RWPE2 (cell line): ENCODE results near the gene PCGF2.

ENCODE experiments used
- ATAC-seq: fragments of 200-7000 bp; cut with Tn5 transposase; 3 replicates; pipeline ENCODE4 v1.9.1; 2021; ENCODE audit warnings: low read depth
- DNase-seq: peaks from one replicate; pipeline ENCODE4 v3.0.0-alpha.2; 2020; ENCODE audit warnings: low spot score
- H3K27ac ChIP-seq: fragments of 450-650 bp; 2 replicates; pipeline ENCODE4 v1.5.1; 2017; ENCODE audit warnings: mild to moderate bottlenecking; ENCODE audit not compliant: poor library complexity, severe bottlenecking
- H3K27me3 ChIP-seq: fragments of 250-450 bp; sonication (Bioruptor Pico); 2 replicates; pipeline ENCODE4 v1.5.1; 2021; ENCODE audit warnings: mild to moderate bottlenecking, moderate library complexity; ENCODE audit not compliant: insufficient read depth, poor library complexity, severe bottlenecking
- H3K36me3 ChIP-seq: fragments of 250-450 bp; sonication (Bioruptor Pico); 2 replicates; pipeline ENCODE4 v1.5.1; 2020; ENCODE audit warnings: low read depth, mild to moderate bottlenecking, moderate library complexity
- H3K4me1 ChIP-seq: fragments of 250-450 bp; sonication (Bioruptor Pico); 2 replicates; pipeline ENCODE4 v1.5.1; 2021; ENCODE audit warnings: mild to moderate bottlenecking, moderate library complexity; ENCODE audit not compliant: insufficient read depth, poor library complexity, severe bottlenecking
- H3K4me3 ChIP-seq: fragments of 250-450 bp; sonication (Bioruptor Pico); 2 replicates; pipeline ENCODE4 v1.5.1; 2021; ENCODE audit warnings: mild to moderate bottlenecking, moderate library complexity; ENCODE audit not compliant: severe bottlenecking
- H3K9me3 ChIP-seq: fragments of 250-450 bp; sonication (Bioruptor Pico); 2 replicates; pipeline ENCODE4 v1.5.1; 2021; ENCODE audit warnings: mild to moderate bottlenecking, moderate library complexity; ENCODE audit not compliant: severe bottlenecking
- TF ChIP-seq, protein P1 (sequence below): fragments of 450-650 bp; IDR thresholded peaks from one replicate; pipeline ENCODE4 v1.5.1; 2017; ENCODE audit warnings: mild to moderate bottlenecking, moderate library complexity; ENCODE audit not compliant: poor library complexity, severe bottlenecking

The PCGF2 gene

DNA sequence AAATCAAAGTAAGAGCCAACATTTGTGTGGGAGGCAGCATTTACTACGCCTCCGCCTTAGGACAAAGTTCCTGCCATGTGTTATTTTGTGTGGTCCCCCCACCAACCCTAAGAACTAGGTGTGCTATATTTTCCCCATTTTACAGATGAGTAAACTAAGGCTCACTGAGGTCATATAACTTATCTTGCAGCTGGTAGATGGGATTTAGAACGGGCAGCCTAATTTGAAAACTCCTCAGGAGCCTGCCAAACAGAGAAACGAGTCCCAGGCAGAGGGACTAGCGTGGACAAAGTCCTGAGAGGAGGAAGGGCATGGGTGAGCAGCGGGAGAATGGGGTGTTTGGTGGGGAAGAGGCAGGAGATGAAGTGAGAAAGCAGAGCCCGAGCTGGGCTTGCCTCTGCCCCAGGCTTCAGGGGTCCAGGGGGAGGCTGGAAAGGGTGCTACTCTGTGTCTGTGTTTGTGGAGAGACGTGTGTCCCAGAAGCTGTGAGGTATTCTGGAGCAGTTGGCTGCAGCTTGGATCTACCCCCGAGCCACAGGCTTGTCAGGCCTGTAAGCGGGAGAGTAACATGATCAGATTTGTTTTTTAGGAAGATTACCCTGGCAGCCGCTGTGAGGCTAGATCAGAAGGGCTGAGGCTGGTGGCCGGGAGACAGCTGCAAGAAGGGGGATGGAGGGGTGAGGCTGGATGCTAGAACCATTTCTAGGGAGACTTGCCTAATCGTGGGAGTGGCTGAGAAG, 38.1 kb downstream of the PCGF2 start:
- Histone ChIP-seq H3K27me3 (no peaks in the 10 kb centered on the region), H3K36me3 (peaks cover 43% of the 10 kb centered on the region)

DNA sequence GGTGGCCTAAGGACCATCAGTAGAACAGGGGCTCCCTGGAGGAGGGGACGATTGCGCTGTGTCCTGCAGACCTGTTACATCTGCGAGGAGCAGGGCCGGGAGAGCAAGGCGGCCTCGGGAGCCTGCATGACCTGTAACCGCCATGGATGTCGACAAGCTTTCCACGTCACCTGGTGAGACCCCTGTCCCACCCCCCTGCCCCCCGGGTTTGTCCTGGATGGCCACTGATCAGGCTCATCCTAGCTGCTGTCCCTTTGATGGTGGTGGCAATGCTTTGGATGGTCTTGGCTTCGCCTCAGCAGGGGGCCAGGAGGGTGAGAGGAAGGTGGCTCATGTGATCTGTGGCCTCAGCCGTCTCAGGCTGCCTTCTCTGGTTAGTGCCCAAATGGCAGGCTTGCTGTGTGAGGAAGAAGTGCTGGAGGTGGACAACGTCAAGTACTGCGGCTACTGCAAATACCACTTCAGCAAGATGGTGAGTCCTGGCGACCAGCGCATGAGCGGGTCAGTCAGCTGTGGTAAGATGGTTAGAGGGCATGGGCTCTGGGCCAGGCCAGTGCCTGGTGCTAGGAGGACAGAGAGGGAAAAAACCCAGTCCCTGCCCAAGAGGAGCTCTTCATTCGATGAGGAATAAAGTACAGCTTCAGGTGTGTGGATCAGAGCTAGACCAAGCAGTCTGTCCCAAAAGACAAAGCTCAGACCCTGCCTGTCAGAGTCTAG, 38.9 kb downstream of the PCGF2 start:
- TF ChIP-seq, protein P1, sequence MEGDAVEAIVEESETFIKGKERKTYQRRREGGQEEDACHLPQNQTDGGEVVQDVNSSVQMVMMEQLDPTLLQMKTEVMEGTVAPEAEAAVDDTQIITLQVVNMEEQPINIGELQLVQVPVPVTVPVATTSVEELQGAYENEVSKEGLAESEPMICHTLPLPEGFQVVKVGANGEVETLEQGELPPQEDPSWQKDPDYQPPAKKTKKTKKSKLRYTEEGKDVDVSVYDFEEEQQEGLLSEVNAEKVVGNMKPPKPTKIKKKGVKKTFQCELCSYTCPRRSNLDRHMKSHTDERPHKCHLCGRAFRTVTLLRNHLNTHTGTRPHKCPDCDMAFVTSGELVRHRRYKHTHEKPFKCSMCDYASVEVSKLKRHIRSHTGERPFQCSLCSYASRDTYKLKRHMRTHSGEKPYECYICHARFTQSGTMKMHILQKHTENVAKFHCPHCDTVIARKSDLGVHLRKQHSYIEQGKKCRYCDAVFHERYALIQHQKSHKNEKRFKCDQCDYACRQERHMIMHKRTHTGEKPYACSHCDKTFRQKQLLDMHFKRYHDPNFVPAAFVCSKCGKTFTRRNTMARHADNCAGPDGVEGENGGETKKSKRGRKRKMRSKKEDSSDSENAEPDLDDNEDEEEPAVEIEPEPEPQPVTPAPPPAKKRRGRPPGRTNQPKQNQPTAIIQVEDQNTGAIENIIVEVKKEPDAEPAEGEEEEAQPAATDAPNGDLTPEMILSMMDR: no peak
- H3K36me3 ChIP-seq: peaks cover 42% of the 10 kb centered on the region
- ATAC-seq: no peak

More for the DNA sequence above, 38.1 kb downstream of the PCGF2 start:
- no peaks in the 10 kb centered on the region for H3K4me1 ChIP-seq
- ATAC-seq (no peak), DNase-seq (no peak)
- H3K27ac ChIP-seq: no peak overlapping the region
- H3K9me3 ChIP-seq: no peaks in the 10 kb centered on the region
- no peak overlapping the region for H3K4me3 ChIP-seq
- TF ChIP-seq, protein P1: no peak

DNA sequence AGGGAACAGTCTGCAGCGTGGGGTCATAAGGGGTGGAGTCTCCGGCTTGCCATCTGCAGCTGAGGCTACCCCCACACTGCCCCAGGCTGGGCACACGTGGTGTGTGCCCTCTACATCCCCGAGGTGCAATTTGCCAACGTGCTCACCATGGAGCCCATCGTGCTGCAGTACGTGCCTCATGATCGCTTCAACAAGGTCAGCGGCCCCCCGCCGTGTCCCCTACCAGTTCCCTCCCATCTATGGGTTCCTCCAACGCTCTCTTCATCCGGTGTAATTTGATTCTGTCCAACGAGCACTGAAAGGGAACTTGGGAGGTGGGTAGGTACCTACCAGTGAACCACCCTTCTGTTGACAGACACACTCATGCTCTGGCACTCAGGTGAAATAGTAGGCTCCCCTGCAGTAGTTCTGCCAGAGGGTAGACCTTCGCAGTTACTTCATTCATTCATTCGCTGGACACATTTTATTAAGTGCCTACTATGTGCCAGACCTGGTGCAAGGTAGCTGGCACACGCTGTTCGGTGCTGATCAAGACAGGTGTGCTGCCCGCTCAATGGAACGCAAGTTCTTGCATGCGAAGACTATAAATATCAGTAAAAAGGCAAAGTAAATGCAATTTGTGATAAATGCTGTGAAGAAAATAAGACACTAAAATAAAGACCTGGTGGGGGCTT, 40.3 kb downstream of the PCGF2 start:
- no peaks in the 10 kb centered on the region for H3K4me1 ChIP-seq
- ATAC-seq: no peak
- no peaks in the 10 kb centered on the region for H3K27me3 ChIP-seq
- no peak overlapping the region for H3K27ac ChIP-seq
- no peak for DNase-seq
- no peak overlapping the region for H3K4me3 ChIP-seq
- TF ChIP-seq, protein P1: no peak
- no peaks in the 10 kb centered on the region for H3K9me3 ChIP-seq
- H3K36me3 ChIP-seq: peaks cover 29% of the 10 kb centered on the region

More for the DNA sequence above, 38.9 kb downstream of the PCGF2 start:
- H3K4me1 ChIP-seq: no peaks in the 10 kb centered on the region
- no peaks in the 10 kb centered on the region for H3K27me3 ChIP-seq
- DNase-seq: no peak
- H3K27ac ChIP-seq: no peak overlapping the region
- no peak overlapping the region for H3K4me3 ChIP-seq
- H3K9me3 ChIP-seq: no peaks in the 10 kb centered on the region

DNA sequence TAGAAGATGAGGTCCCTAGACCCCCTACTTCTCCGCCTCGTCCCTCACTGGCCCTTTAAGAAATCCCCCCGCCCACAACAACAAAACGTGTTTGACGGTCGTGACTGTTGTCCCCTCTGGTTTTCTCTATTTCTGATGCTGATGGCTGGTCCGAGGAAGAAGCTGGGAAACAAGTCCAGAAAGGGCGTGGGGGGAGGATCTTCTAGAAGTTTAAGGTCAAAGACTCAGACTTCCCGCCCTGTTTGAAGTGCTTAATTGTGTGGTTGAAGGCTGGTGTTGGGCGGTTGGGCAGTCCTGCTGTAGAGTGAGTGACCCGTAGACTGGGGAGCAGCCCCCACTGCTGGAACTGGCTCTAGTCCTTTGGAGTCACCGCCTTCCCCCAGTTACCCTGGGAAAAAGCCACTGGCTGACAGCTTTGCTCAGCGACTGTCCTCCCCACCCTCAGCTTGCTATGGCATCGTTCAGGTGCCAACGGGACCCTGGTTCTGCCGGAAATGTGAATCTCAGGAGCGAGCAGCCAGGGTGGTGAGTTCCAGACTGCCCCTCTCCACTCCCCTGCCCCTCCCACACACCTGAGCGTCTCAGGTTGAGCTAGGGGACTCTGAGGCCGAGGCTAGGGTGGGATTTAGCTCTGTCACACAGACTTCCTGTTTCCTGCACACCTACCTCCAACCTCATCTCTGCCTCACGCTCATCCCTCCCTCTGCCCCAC, 41.5 kb downstream of the PCGF2 start:
- Histone ChIP-seq H3K4me1 (no peaks in the 10 kb centered on the region), H3K36me3 (peaks cover 22% of the 10 kb centered on the region), H3K27me3 (no peaks in the 10 kb centered on the region), H3K4me3 (peak overlapping the region; percentile 54), H3K27ac (peak overlapping the region; percentile 78), H3K9me3 (no peaks in the 10 kb centered on the region)
- DNase-seq: no peak
- no peak for ATAC-seq
- TF ChIP-seq, protein P1: no peak
